ENCODE data around the gene TTN.

DNA sequence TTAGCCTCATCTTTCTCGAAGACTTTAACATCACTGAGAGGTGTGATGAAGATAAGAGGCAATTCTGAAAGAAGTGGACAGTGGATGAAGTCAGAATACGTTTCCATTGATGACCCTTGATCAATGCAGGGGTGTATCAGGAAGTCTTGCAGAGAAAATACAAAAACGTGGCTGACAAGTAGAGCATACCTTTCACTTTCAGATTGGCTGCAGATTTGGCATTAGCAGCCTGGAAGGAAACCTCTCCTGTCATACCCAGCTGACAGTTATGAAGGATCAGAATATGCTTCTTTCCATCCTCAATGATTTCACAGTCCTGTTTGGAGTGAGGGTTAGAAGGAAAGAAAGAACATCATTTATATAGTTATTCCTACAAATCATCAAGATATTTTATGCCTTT lies 174.5 kb downstream of the TTN start:
- TF ChIP-seq ZNF384 (IDR thresholded peaks at IDR 0.05) (no peak), L3MBTL2 (conservative IDR thresholded peaks at IDR 0.05) (no peak), FOXA1 (IDR thresholded peaks at IDR 0.05) (no peak), FOXM1 (IDR thresholded peaks at IDR 0.05; ENCODE audit: borderline replicate concordance) (no peak)
